ENCODE results near the gene STING1. TPM values are rescaled to one million over a fixed set of nuclear protein-coding genes. Genes with fewer than 3 reads are reported as not detected.

STING1 gene
- total and polyA plus RNA-seq, 10 of the 15 experiments (the other 5 are each of a cell fraction or from before 2014, with no cell fraction given) = 10.1 to 56.1 (median 41.0) TPM

GRCh38 chr5:139468421-139468931, 14.1 kb downstream of the STING1 start:
- no peak overlapping the region for H2AFZ ChIP-seq (ENCODE audit: control insufficient read depth, low read depth, low read length)
- in situ Hi-C loops (cut with MboI) = no loop called here
- H3K27me3 ChIP-seq (replicated peaks in 1 of 2; ENCODE audit: control insufficient read depth in 2 of 2, insufficient read depth in 2 of 2, low read length in 1 of 2) = no peaks in the 10 kb centered on the region
- H4K20me1 ChIP-seq (ENCODE audit: control insufficient read depth, insufficient read depth) = no peaks in the 10 kb centered on the region
- no peaks in the 10 kb centered on the region for H3K36me3 ChIP-seq (ENCODE audit: control insufficient read depth in 2 of 2, insufficient read depth in 2 of 2, low read length in 1 of 2)
- H3K27ac ChIP-seq (ENCODE audit: control insufficient read depth, insufficient read depth) = no peak overlapping the region
- TF ChIP-seq CTCF (IDR thresholded peaks at IDR 0.05 in 2 of 3, conservative IDR thresholded peaks at IDR 0.05 in 1 of 3; ENCODE audit: control insufficient read depth in 2 of 3, extremely low read depth in 1 of 3, insufficient read depth in 1 of 3, low read depth in 3 of 3, low read length in 3 of 3) = peak in 1 of 3 experiments; percentile 10; a peak in 1 of 6 replicates
- TF ChIP-seq IRF3 (IDR thresholded peaks at IDR 0.05) = no peak
- peaks cover 5% of the 10 kb centered on the region; the same call in 1 of the 2 replicates for H3K4me1 ChIP-seq (ENCODE audit: control insufficient read depth, insufficient read depth, low read length)
- H3K4me3 ChIP-seq = no peak overlapping the region
- peak; percentile 53 for ATAC-seq
- ChIA-PET POLR2A (no interaction called here), SMC1A (ENCODE audit: uncharacterized antibody, unreplicated experiment) (no interaction called here), CTCF (interaction anchor here (1.0 to 1.3 kb wide), 2 partner anchors 45 kb away, joined by 3 to 5 read pairs; no protein-coding TSS in a partner anchor), RAD21 (ENCODE audit: unreplicated experiment) (interaction anchor here (1.3 kb wide), 1 partner anchor 46 kb away, joined by 3 read pairs; no protein-coding TSS in a partner anchor)
- H3K4me2 ChIP-seq (ENCODE audit: control insufficient read depth, insufficient read depth) = no peak overlapping the region
- BruUV-seq (replicated peaks) = no TSS peak
- H3K9me3 ChIP-seq (replicated peaks; ENCODE audit: control insufficient read depth, insufficient read depth, low read length) = no peaks in the 10 kb centered on the region
- no peak for DNase-seq (ENCODE audit: low read depth, low spot score)
- no peak overlapping the region for H3K9ac ChIP-seq (ENCODE audit: control insufficient read depth, insufficient read depth, low read length)
- 52% methylated on average over 8 of the region's 8 CpGs for WGBS (ENCODE audit: insufficient coverage, insufficient replicate concordance, low lambda C conversion rate, missing lambda C conversion rate)
- no peaks in the 10 kb centered on the region for H3K79me2 ChIP-seq (ENCODE audit: control insufficient read depth, insufficient read depth, low read length)
- no peak for FAIRE-seq
- intact Hi-C loops (cut with micrococcal nuclease; ENCODE audit: unreplicated experiment) = no loop called here

All from GM12878 (cell line).